ENCODE data around the gene CD302. TPM values are rescaled to one million over a fixed set of nuclear protein-coding genes. Genes with fewer than 3 reads are reported as not detected.

CD302 gene
- polyA plus RNA-seq, 4 donors, result 12.1 to 36.6 (median 23.2) TPM

DNA sequence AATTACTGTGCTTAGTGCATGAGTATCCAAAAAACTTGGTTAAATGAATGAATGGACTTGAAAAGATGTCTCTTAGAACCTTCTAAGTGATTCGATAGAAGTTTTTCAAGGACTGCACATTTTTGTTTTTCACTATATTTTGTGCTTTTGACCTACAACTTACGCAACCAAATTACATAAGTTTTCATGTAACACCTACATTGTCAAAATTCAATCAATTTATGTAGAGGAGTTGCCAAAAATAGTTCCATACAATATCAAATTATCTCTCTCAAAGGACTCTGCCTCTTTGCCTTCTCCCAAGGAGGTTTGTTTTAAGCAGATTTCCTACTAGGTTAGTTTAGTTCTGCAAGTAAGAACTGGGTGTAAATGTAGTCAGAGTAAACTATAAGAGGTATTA lies 75.4 kb downstream of the CD302 start:
- H3K4me1 ChIP-seq (ENCODE audit: control insufficient read depth in 3 of 3, insufficient read depth in 2 of 3, low read depth in 1 of 3, low read length in 2 of 3), result peaks cover 0 to 2% (median 0%) of the 10 kb centered on the region in 3 donors
- H3K27me3 ChIP-seq (ENCODE audit: control insufficient read depth in 3 of 3, insufficient read depth in 3 of 3, low read length in 3 of 3), result no peaks in the 10 kb centered on the region
- H3K27ac ChIP-seq (ENCODE audit: low read depth in 1 of 3, low read length in 2 of 3), result no peak overlapping the region
- H3K4me3 ChIP-seq (ENCODE audit: low read depth in 1 of 3, low read length in 3 of 3), result no peak overlapping the region
- FAIRE-seq (no peak), DNase-seq (no peak)
- no peaks in the 10 kb centered on the region for H3K9me3 ChIP-seq (ENCODE audit: control insufficient read depth in 2 of 2, insufficient read depth in 1 of 2, low read depth in 1 of 2, low read length in 1 of 2)
- WGBS, 3 donors, result 93 to 97% (median 94%) methylated on average over 2 of the region's 2 CpGs
- peaks cover 2 to 22% (median 4%) of the 10 kb centered on the region in 3 donors for H3K36me3 ChIP-seq (ENCODE audit: control insufficient read depth in 3 of 3, insufficient read depth in 2 of 3, low read depth in 1 of 3, low read length in 3 of 3)

DNA sequence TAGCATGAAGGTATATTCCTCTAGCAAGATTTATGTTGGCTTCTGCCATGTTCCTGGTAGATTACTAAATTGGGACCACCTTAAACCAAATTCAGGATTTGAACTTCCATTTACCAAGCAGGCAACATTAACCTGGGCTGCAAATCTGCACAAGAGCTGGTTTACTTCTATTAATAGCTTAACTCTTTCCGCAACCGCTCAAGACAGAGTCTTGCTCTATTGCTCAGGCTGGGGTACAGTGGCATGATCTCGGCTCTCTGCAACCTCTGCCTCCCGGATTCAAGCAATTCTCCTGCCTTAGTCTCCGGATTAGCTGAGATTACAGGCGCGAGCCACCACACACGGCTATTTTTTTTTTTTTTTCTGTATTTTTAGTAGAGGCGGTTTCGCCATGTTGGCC lies 77.3 kb downstream of the CD302 start:
- Histone ChIP-seq H3K27ac (ENCODE audit: low read depth in 1 of 3, low read length in 2 of 3) (no peak overlapping the region), H3K4me3 (ENCODE audit: low read depth in 1 of 3, low read length in 3 of 3) (no peak overlapping the region), H3K36me3 (ENCODE audit: control insufficient read depth in 3 of 3, insufficient read depth in 2 of 3, low read depth in 1 of 3, low read length in 3 of 3) (peaks cover 4 to 26% (median 6%) of the 10 kb centered on the region in 3 donors), H3K27me3 (ENCODE audit: control insufficient read depth in 3 of 3, insufficient read depth in 3 of 3, low read length in 3 of 3) (no peaks in the 10 kb centered on the region), H3K9me3 (ENCODE audit: control insufficient read depth in 2 of 2, insufficient read depth in 1 of 2, low read depth in 1 of 2, low read length in 1 of 2) (no peaks in the 10 kb centered on the region), H3K4me1 (ENCODE audit: control insufficient read depth in 3 of 3, insufficient read depth in 2 of 3, low read depth in 1 of 3, low read length in 2 of 3) (peaks cover 0 to 7% (median 0%) of the 10 kb centered on the region in 3 donors)
- WGBS, 3 donors, result 90 to 95% (median 94%) methylated on average over 10 of the region's 10 CpGs
- FAIRE-seq (no peak), DNase-seq (no peak)

Other genes with a start within 250 kb of the CD302 start
- gene BAZ2B, start 181.7 kb downstream of the CD302 start, polyA plus RNA-seq, result 10 to 100 TPM; 12.2 to 53.2 (median 16.0) TPM
- 10 to 100 TPM; 17.9 to 67.2 (median 26.9) TPM for gene MARCHF7, start 85.7 kb downstream of the CD302 start, polyA plus RNA-seq
- 10 to 100 TPM in 3 of 4 donors, 1 to 10 TPM in 1; 9.5 to 62.9 (median 16.6) TPM for gene LY75, start 106.5 kb upstream of the CD302 start, polyA plus RNA-seq